Measurements from ENCODE around the gene SMC5.
A peak's percentile ranks its signal among the peaks of the same experiment; 100 is the strongest.

Gene SMC5

DNA sequence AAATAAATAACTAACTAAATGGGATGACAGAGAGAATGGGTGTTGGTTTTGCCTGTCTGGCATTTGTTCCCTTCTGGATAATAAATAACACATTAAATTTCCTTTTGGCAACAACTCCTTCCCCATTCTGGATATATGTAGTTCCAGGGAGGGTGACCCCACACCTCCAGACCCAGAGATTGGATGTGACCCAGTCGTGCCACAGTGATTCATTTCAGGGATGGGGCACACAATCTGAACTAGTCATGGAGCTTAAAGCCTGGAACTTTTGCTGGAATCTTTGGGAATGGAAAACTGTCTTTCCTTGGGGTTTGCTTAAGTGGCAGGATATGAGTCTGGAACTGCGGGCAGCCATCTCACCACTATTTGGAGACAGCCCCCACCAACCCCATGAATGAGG lies 144.4 kb downstream of the SMC5 start:
- no peak overlapping the region for H3K4me3 ChIP-seq (ENCODE audit: low read depth, low read length)
- DNase-seq (ENCODE audit: low read depth, low spot score): no peak
- in situ Hi-C loops (cut with HindIII; ENCODE audit: low sequenced_read_pairs): no loop called here

DNA sequence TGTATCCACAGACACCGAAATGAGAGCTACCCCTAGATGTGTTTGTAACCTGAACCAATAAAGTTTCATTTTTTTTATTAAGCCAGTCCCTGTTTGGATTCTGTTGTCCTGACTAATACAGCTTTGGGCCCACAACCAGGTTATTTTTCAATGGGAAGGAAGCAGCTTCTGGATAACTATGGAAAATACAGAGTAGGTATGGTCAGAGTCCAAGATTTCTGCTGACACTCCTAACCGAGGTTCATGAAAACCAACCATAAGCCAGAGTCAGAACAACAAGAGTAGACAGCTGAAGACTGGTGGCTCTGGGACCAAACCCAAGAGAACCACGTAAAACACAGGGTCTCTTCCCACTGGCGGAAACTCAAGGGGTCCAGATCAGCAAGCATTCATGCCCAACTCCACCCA lies 144.8 kb downstream of the SMC5 start:
- in situ Hi-C loops (cut with HindIII; ENCODE audit: low sequenced_read_pairs): no loop called here
- TF ChIP-seq, protein P1, sequence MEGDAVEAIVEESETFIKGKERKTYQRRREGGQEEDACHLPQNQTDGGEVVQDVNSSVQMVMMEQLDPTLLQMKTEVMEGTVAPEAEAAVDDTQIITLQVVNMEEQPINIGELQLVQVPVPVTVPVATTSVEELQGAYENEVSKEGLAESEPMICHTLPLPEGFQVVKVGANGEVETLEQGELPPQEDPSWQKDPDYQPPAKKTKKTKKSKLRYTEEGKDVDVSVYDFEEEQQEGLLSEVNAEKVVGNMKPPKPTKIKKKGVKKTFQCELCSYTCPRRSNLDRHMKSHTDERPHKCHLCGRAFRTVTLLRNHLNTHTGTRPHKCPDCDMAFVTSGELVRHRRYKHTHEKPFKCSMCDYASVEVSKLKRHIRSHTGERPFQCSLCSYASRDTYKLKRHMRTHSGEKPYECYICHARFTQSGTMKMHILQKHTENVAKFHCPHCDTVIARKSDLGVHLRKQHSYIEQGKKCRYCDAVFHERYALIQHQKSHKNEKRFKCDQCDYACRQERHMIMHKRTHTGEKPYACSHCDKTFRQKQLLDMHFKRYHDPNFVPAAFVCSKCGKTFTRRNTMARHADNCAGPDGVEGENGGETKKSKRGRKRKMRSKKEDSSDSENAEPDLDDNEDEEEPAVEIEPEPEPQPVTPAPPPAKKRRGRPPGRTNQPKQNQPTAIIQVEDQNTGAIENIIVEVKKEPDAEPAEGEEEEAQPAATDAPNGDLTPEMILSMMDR (IDR thresholded peaks at IDR 0.05; ENCODE audit: low read depth, low read length): no peak
- DNase-seq (ENCODE audit: low read depth, low spot score): peak; percentile 50
- no peak overlapping the region for H3K4me3 ChIP-seq (ENCODE audit: low read depth, low read length)

More for the DNA sequence above, 144.4 kb downstream of the SMC5 start:
- TF ChIP-seq, protein P1 (IDR thresholded peaks at IDR 0.05; ENCODE audit: low read depth, low read length): no peak

DNA sequence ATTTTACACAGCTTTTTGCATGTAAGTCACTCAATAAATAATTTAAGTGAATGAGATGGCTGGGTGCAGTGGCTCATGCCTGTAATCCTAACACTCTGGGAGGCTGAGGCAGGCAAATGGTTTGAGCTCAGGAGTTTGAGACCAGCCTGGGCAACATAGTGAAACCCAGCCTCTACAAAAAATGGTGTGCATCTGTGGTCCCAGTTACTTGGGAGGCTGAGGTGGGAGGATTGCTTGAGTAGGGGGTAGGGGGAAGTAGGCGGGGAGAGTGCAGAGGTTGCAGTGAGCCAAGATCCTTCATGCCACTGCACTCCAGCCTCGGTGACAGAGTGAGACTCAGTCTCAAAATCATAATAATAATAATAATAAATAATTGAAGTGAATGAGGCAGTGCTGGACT lies 145.5 kb downstream of the SMC5 start:
- no peak overlapping the region for H3K4me3 ChIP-seq (ENCODE audit: low read depth, low read length)
- no peak for DNase-seq (ENCODE audit: low read depth, low spot score)
- TF ChIP-seq, protein P1 (IDR thresholded peaks at IDR 0.05; ENCODE audit: low read depth, low read length): no peak
- in situ Hi-C loops (cut with HindIII; ENCODE audit: low sequenced_read_pairs): no loop called here
